Measurements from ENCODE around the gene SIVA1.

The SIVA1 gene

DNA sequence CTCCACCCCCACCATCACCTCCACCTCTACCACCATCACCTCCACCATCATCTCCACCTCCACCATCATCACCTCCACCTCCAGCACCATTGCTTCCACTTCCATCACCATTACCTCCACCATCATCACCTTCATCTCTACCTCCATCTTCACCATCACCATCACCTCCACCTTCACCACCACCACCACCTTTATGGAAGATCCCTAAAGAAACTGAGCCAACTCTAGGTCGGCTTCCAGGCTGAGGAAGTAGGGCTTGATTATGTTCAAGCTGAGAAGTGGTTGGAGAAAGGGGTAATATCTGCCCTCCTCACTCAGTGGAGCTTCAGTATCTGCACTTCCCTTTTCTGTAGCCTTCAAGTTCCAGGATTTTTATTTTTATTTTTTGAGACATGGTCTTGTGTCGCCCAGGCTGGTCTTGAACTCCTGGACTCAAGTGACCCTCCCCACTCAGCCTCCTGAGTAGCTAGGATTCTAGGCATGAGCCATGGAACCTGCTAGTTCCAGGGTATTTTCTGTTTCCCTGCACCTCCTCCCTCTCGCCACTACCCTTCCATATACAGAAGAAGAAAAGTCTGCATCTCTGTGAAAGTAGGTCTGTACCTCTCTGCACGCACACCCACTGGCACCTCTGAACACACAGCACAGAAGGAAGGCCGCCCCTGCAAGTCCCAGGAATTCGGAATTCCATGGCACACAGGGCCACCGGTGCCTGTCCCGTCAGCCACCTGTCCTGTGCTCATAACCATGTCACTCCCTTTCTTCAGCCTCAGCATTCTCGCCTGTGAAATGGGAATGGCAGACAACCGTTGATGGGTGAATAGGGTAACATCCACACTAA is 53.9 kb downstream of the SIVA1 start:
- in situ Hi-C loops (cut with HindIII; ENCODE audit: low sequenced_read_pairs), result no loop called here

GRCh38 chr14:104808456-104808855 is 55.5 kb downstream of the SIVA1 start:
- in situ Hi-C loops (cut with HindIII; ENCODE audit: low sequenced_read_pairs), result no loop called here

Data from DLD1 (cell line).